Endothelial cell of umbilical vein (primary cell): Measurements from ENCODE around the gene ZBTB20. TPM values are rescaled to one million over a fixed set of nuclear protein-coding genes. Genes with fewer than 3 reads are reported as not detected.

Experiments used
- BruUV-seq: library from RNA; stranded (reverse); fragments of 400-500 nt; replicated peaks from 2 replicates; lab custom pipeline; 2021; lab: Mats Ljungman, UMichigan
- CTCF ChIA-PET: fragments of 300-600, 350-600 bp; sonication (Branson Sonifier 250); formaldehyde crosslinking; loops from one replicate; lab custom pipeline; 2021; ENCODE audit warnings: antibody characterized with exemption, inconsistent platforms; lab: Charles Lee
- POLR2A ChIA-PET: fragments of 300-600, 350-600 bp; sonication (Branson Sonifier 250); formaldehyde crosslinking; loops from one replicate; lab custom pipeline; 2021; ENCODE audit warnings: antibody characterized with exemption, inconsistent platforms; lab: Charles Lee
- DNase-seq: peaks from one replicate; pipeline ENCODE4 v3.0.0-alpha.2; 2011; ENCODE audit warnings: low read depth, low spot score
- FAIRE-seq: peaks from 2 replicates; lab custom pipeline; 2011; peaks lifted over from hg19 to GRCh38; lab: Jason Lieb, UNC
- H2AFZ ChIP-seq: 2 replicates; pipeline ENCODE4 v1.6.0; 2012; ENCODE audit warnings: low read depth, low read length, control low read depth, inconsistent platforms
- H3K27ac ChIP-seq: 2 replicates; pipeline ENCODE4 v1.5.1; 2011; ENCODE audit warnings: low read depth, mild to moderate bottlenecking, control low read depth, low read length, moderate library complexity; ENCODE audit not compliant: insufficient read depth
- H3K27me3 ChIP-seq, 2 experiments: 2 replicates each; pipeline versions ENCODE4 v1.6.0 to v1.6.1; 2011; ENCODE audit warnings: low read length in 2 of 2, mixed read lengths in 1 of 2; ENCODE audit not compliant: control insufficient read depth in 2 of 2, insufficient read depth in 2 of 2
- H3K36me3 ChIP-seq, 2 experiments: 2 replicates in 1 of 2; 3 replicates in 1 of 2; pipeline ENCODE4 v1.5.1; 2011; ENCODE audit warnings: low read length in 2 of 2, mild to moderate bottlenecking in 1 of 2, moderate library complexity in 1 of 2; ENCODE audit not compliant: control insufficient read depth in 2 of 2, insufficient read depth in 2 of 2; ENCODE audit errors: extremely low read depth in 1 of 2
- H3K4me1 ChIP-seq: 3 replicates; pipeline ENCODE4 v1.5.1; 2011; ENCODE audit warnings: mild to moderate bottlenecking, low read length; ENCODE audit not compliant: control insufficient read depth, insufficient read depth; ENCODE audit errors: extremely low read depth
- H3K4me2 ChIP-seq: 2 replicates; pipeline ENCODE4 v1.6.1; 2011; ENCODE audit warnings: low read length, control low read depth, mixed read lengths; ENCODE audit not compliant: insufficient read depth
- H3K4me3 ChIP-seq, 3 experiments: fragments of 200-600 bp in 1 of 3; sonication (generic), shearing (Covaris generic) in 1 of 3; replicated peaks in 1 of 3; 2 replicates each; pipeline ENCODE4 v1.5.1; 2011 to 2016; ENCODE audit warnings: control low read depth in 3 of 3, low read length in 3 of 3, mild to moderate bottlenecking in 2 of 3, inconsistent platforms in 1 of 3, low read depth in 1 of 3, moderate library complexity in 1 of 3; ENCODE audit not compliant: insufficient read depth in 1 of 3
- H3K79me2 ChIP-seq: 2 replicates; pipeline ENCODE4 v1.6.0; 2012; ENCODE audit warnings: low read length, inconsistent platforms; ENCODE audit not compliant: control insufficient read depth, insufficient read depth
- H3K9ac ChIP-seq: replicated peaks from 2 replicates; pipeline ENCODE3; 2011; ENCODE audit warnings: low read length, control low read depth; ENCODE audit not compliant: insufficient read depth; ENCODE audit errors: extremely low read depth
- H3K9me1 ChIP-seq: replicated peaks from 3 replicates; pipeline ENCODE4 v1.6.0; 2011; ENCODE audit warnings: mild to moderate bottlenecking, low read length; ENCODE audit not compliant: control insufficient read depth, insufficient read depth; ENCODE audit errors: extremely low read depth
- H3K9me3 ChIP-seq: replicated peaks from 2 replicates; pipeline ENCODE4 v1.5.1; 2012; ENCODE audit warnings: low read length, inconsistent platforms; ENCODE audit not compliant: control insufficient read depth, insufficient read depth
- H4K20me1 ChIP-seq: replicated peaks from 2 replicates; pipeline ENCODE3; 2011; ENCODE audit warnings: mild to moderate bottlenecking, low read length; ENCODE audit not compliant: control insufficient read depth, insufficient read depth; ENCODE audit errors: extremely low read depth
- EZH2 ChIP-seq: IDR thresholded peaks from 2 replicates; pipeline ENCODE4 v1.6.1; 2012; ENCODE audit warnings: borderline replicate concordance, low read depth, mild to moderate bottlenecking, moderate library complexity, low read length, inconsistent platforms; ENCODE audit not compliant: severe bottlenecking
- FOS ChIP-seq: IDR thresholded peaks from 2 replicates; pipeline ENCODE4 v1.6.1; 2011; ENCODE audit warnings: mild to moderate bottlenecking, low read length, moderate library complexity, borderline replicate concordance; ENCODE audit not compliant: insufficient read depth
- GATA2 ChIP-seq: IDR thresholded peaks from 2 replicates; pipeline ENCODE4 v1.7.0; 2011; ENCODE audit warnings: low read depth, mild to moderate bottlenecking, moderate library complexity, mixed read lengths, low read length; ENCODE audit not compliant: insufficient read length, insufficient read depth
- JUN ChIP-seq: IDR thresholded peaks from 2 replicates; pipeline ENCODE4 v1.6.1; 2011; ENCODE audit warnings: borderline replicate concordance, low read depth; ENCODE audit not compliant: insufficient read length, insufficient read depth
- MYC ChIP-seq: IDR thresholded peaks from one replicate; pipeline ENCODE4 v1.6.1; 2011; ENCODE audit warnings: mild to moderate bottlenecking, low read depth, low read length
- POLR2A ChIP-seq: IDR thresholded peaks from 2 replicates; pipeline ENCODE4 v1.6.1; 2012; ENCODE audit warnings: low read depth, mild to moderate bottlenecking, control low read depth, low read length
- dilution Hi-C: fragments of 300-500 bp; cut with MboI; formaldehyde crosslinking; loops from one replicate; pipeline ENCODE4 v1.15.0; 2019; ENCODE audit warnings: low sequenced_read_pairs; ENCODE audit not compliant: extremely low pct_ligation_motif_present
- intact Hi-C: fragments of 100-400 bp; cut with micrococcal nuclease; formaldehyde crosslinking; loops from one replicate; pipeline ENCODE4 v1.10.0; 2022
- polyA plus RNA-seq, 4 experiments: library from polyadenylated mRNA; depleted of rRNA in 3 of 4; stranded (reverse) in 3 of 4; unstranded in 1 of 4; fragments of >200 nt; gene quantifications; 2 replicates each; pipeline versions ENCODE4 v1.2.1 to v1.2.3, GENCODE V29; 2011 to 2012; ENCODE audit warnings: missing spikeins in 1 of 4
- total RNA-seq: library from RNA; stranded (reverse); gene quantifications from 2 replicates; pipeline ENCODE4 v1.2.3, GENCODE V29; 2021
- TF ChIP-seq, protein P1 (sequence below), 2 donors: IDR thresholded peaks; 1 replicate in 1 of 2; 2 replicates in 1 of 2; pipeline ENCODE4 v1.5.1; 2011; ENCODE audit warnings: low read length in 2 of 2, mild to moderate bottlenecking in 2 of 2, moderate library complexity in 2 of 2, control low read depth in 1 of 2, inconsistent platforms in 1 of 2, low read depth in 1 of 2; ENCODE audit not compliant: insufficient read depth in 1 of 2; ENCODE audit errors: extremely low read depth in 1 of 2
- TF ChIP-seq, protein P2 (sequence below): IDR thresholded peaks from 2 replicates; pipeline ENCODE4 v1.6.1; 2011; ENCODE audit not compliant: insufficient read depth, insufficient read length

Gene ZBTB20
- total and polyA plus RNA-seq, 2 donors (not counting 3 experiments of a cell fraction or from before 2014, with no cell fraction given), result 2.1 to 20.5 TPM

DNA sequence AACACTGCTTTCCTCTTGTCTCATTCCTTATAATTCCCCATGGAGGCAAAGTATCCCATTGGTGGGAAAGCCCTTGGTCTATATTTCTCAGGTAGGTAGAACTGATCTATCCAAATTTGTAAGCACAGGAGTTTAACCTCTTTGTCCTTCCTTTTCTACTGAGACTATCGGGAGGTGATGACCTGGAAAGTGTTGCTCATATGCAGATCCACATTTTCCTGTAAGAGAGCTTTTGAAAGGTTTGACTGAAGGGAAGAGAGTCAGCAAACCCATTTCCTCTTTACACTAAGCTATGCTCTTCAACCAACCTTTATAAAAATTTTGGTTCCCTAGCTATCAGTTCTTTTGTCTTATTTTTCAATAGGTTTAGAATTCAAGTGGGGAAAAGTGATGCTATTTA, 652.6 kb downstream of the ZBTB20 start:
- FAIRE-seq, result no peak

DNA sequence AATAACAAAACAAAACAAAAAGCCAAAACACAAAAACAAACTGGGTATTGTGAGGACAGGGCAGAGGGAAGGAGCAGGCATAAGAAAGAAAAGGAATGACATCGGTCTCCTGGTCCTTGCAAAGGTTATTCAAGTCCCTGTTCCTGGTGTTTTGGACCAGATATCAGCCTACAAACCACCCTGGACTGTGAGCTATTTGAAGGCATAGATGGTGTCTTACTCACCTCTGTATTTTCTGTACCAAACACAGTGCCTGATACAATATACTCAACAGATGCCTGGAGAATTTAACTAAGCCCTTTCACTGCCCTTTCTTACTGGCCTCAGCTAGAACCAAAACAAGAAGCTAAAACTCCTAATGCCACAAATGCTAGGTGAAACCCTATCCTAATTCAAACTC, 656.3 kb downstream of the ZBTB20 start:
- Histone ChIP-seq H2AFZ (no peak overlapping the region), H4K20me1 (no peaks in the 10 kb centered on the region), H3K79me2 (no peaks in the 10 kb centered on the region), H3K27ac (no peak overlapping the region), H3K9me3 (no peaks in the 10 kb centered on the region), H3K9ac (no peak overlapping the region), H3K9me1 (no peaks in the 10 kb centered on the region), H3K4me2 (no peak overlapping the region), H3K4me3 (no peak overlapping the region), H3K4me1 (peaks cover 12% of the 10 kb centered on the region), H3K27me3 (no peaks in the 10 kb centered on the region), H3K36me3 (no peaks in the 10 kb centered on the region)
- TF ChIP-seq POLR2A (no peak), EZH2 (no peak), JUN (no peak), MYC (no peak), FOS (no peak), GATA2 (no peak)
- TF ChIP-seq, protein P1, sequence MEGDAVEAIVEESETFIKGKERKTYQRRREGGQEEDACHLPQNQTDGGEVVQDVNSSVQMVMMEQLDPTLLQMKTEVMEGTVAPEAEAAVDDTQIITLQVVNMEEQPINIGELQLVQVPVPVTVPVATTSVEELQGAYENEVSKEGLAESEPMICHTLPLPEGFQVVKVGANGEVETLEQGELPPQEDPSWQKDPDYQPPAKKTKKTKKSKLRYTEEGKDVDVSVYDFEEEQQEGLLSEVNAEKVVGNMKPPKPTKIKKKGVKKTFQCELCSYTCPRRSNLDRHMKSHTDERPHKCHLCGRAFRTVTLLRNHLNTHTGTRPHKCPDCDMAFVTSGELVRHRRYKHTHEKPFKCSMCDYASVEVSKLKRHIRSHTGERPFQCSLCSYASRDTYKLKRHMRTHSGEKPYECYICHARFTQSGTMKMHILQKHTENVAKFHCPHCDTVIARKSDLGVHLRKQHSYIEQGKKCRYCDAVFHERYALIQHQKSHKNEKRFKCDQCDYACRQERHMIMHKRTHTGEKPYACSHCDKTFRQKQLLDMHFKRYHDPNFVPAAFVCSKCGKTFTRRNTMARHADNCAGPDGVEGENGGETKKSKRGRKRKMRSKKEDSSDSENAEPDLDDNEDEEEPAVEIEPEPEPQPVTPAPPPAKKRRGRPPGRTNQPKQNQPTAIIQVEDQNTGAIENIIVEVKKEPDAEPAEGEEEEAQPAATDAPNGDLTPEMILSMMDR (IDR thresholded peaks at IDR 0.05; ENCODE audit: extremely low read depth in 1 of 2, insufficient read depth in 1 of 2, low read depth in 1 of 2, low read length in 2 of 2), result no peak
- TF ChIP-seq, protein P2, sequence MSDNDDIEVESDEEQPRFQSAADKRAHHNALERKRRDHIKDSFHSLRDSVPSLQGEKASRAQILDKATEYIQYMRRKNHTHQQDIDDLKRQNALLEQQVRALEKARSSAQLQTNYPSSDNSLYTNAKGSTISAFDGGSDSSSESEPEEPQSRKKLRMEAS, result no peak
- dilution Hi-C loops, result no loop called here
- DNase-seq, result no peak
- CTCF ChIA-PET, result interaction anchor here (1.2 to 1.7 kb wide), 2 partner anchors 11 to 72 kb away, joined by 7 to 10 read pairs; no protein-coding TSS in a partner anchor
- intact Hi-C loops, result no loop called here
- FAIRE-seq, result no peak
- BruUV-seq, result no TSS peak
- POLR2A ChIA-PET, result no interaction called here

More for the DNA sequence above, 652.6 kb downstream of the ZBTB20 start:
- H3K27ac ChIP-seq, result no peak overlapping the region
- CTCF ChIA-PET, result interaction anchor here (0.9 kb wide), 1 partner anchor 76 kb away, joined by 5 read pairs; no protein-coding TSS in a partner anchor
- TF ChIP-seq FOS, result peak; percentile 38
- TF ChIP-seq JUN, result no peak
- dilution Hi-C loops (no loop called here), intact Hi-C loops (no loop called here)
- no TSS peak for BruUV-seq
- H3K4me3 ChIP-seq, result no peak overlapping the region
- no peaks in the 10 kb centered on the region for H3K79me2 ChIP-seq
- H2AFZ ChIP-seq, result no peak overlapping the region
- peak; percentile 34 for DNase-seq
- no peaks in the 10 kb centered on the region for H4K20me1 ChIP-seq
- H3K4me1 ChIP-seq, result peaks cover 12% of the 10 kb centered on the region
- POLR2A ChIA-PET, result no interaction called here
- no peaks in the 10 kb centered on the region for H3K9me3 ChIP-seq
- H3K9ac ChIP-seq, result no peak overlapping the region
- H3K9me1 ChIP-seq, result no peaks in the 10 kb centered on the region
- peak overlapping the region; percentile 0 for H3K4me2 ChIP-seq
- H3K36me3 ChIP-seq, result no peaks in the 10 kb centered on the region
- no peaks in the 10 kb centered on the region for H3K27me3 ChIP-seq
